AG20443 (cell line): ENCODE measurements around the gene CA4.

Experiments used
- DNase-seq: peaks from one replicate; pipeline ENCODE4 v3.0.0; 2012; ENCODE audit warnings: low spot score, mixed read lengths

Gene CA4

GRCh38 chr17:60155427-60155814 is 5.6 kb downstream of the CA4 start:
- no peak for DNase-seq

DNA sequence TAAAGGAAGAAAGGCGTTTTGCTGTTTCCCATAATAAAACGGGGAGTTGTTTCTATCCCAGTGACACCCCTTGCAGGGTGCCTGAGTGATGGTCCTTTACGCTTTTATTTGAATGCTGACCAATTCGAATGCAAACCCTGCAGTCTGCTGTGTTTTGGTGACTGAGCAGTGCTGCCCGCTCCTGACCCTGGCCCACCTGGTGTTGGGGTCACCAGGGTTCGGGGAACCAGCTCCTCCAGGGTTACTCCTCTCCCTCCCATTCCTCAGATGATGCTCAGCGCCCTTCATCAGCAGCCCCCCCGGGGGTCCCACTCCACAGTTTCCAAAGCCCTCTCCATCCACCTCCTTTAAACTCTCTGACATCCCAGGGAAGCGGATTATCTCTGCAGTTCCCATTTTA is 6.0 kb downstream of the CA4 start:
- no peak for DNase-seq

- DNase-seq, result no peak
Observed at GRCh38 chr17:60156746-60157145, 7.0 kb downstream of the CA4 start.

DNA sequence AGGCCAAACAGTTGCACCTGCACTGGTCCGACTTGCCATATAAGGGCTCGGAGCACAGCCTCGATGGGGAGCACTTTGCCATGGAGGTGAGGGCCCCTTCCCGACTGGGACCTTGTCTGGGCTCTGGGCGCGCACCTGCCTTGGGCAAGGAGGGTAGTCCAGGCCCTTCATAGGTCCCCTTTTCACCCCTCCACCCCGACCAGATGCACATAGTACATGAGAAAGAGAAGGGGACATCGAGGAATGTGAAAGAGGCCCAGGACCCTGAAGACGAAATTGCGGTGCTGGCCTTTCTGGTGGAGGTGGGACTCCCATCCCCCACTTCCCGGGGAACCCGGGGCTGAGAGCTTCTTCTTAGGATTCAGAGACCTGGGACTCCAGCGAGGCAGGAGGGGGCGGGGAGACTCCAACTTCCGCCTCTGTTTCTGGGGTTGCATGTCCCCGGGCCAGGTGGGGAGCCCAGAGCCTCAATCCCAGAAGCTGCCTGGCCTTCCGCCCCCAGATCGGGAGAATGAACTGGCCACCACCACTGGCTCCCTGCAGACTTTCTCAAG is 7.8 kb downstream of the CA4 start:
- no peak for DNase-seq

DNA sequence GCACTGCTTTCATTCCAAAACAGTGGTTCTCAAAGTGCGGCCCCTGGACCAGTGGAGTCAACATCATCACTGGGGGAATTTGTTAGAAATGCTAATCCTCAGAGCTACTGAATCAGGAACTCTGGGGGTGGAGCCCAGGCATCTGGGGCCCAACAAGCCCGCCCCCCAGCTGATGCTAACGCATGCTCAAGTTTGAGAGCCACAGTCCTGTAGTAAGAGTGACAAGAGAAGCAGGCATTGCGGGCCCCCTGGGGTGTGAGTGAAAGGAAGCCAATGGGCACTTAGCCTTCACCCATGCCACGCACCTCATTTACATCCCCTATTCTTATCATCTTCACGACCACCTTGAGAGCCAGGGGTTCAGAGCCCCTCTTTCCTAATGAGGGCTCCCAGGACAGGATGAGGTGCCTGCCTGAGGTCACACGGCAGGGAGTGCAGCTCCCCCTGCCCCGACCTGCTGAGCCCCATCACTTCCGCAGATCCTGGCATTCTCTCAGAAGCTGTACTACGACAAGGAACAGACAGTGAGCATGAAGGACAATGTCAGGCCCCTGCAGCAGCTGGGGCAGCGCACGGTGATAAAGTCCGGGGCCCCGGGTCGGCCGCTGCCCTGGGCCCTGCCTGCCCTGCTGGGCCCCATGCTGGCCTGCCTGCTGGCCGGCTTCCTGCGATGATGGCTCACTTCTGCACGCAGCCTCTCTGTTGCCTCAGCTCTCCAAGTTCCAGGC is 9.1 kb downstream of the CA4 start:
- DNase-seq, result peak; percentile 77

- no peak for DNase-seq
Observed at GRCh38 chr17:60159479-60159866, 9.7 kb downstream of the CA4 start.

DNA sequence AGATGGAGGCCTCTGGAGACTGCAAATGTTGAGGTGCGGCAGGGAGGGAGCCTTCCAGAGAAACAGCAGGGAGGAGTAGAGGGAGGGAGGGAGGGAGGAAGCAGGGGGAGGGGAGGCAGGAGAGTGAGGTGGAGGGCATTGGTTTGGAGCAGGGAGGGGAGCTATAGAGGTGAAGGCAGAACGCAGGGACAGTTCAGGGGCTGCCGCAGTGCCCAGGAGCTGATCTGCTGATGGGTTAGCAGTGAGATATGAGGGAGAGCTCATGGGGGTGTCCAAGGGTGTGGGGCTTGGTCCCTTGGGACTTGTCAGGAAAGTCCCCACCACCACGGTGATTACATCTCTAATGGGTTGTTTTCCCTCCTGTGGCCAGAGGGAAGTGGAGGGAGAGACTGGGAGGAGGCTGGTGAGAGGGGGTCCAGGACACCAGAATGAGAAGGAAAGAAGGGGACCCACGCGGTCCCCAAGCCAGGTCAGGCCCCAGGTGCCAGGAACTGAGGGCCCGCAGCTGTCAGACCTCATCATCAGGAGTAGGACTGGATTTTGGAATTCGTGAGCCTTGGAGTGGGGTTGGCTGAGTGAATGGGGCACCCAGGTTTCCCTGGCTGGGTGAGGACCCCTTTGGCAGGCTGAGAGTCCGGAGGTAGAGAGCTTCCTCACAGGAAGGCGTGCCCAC is 11.2 kb downstream of the CA4 start:
- DNase-seq, result no peak

DNA sequence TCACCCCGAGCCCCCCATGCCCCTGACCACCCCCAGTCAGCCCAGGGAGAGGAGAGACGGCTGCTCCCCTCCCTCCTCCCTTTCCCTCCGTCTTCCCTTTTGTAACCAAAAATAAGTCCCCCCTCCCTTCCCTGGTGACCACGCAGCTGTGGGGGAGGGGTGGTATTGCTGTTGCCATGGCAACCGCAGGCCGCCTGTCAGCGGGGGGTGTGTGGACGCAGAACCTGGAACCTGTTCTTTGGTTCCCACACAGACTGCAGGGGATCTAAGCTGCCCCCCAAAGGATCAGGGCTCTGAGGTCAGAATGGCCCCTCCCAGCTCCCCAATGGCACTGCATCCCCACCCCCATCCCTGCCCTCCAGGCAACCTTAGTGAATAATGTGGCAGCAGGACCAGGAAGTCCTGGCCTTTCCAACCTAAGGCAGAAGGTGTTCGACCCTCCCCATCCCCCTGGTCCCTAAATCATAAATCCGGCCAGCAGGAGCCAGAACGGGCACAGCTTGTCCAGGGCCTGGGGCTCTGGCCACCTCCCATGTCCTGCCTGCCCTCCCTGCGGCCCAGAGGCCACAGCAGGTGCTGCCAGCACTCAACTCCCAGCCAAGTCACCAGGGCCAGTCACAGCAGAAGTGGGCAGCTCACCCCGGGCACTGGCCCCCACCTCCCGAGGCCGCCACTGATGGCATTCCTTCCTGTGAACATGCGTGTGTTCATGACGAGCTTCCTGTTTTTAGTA is 12.0 kb downstream of the CA4 start:
- peak; percentile 20 for DNase-seq

GRCh38 chr17:60163108-60163784 is 13.5 kb downstream of the CA4 start:
- DNase-seq, result peak; percentile 13

- no peak for DNase-seq
Observed at GRCh38 chr17:60164164-60164563, 14.4 kb downstream of the CA4 start.

- DNase-seq, result no peak
Observed at GRCh38 chr17:60164697-60165096, 14.9 kb downstream of the CA4 start.

DNA sequence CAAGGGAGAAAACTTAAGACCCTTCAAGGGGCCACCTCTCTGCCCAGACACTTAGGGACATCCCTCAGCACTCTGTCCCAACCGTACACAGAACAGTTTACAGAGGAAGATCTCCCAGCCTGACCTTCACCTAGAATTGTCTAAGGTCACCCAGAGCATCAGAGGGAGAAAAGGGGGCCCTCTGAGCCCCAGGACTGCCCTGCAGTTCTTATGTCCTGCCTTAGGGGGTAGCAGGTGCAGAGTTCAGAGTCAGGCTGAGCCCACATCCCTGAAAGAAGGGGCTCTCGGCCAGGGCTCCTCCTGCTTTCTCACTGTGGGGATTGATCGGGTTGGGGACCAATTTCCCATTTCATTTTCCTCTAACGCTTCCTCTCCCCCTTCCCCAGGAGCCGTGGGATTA is 15.4 kb downstream of the CA4 start:
- no peak for DNase-seq

DNA sequence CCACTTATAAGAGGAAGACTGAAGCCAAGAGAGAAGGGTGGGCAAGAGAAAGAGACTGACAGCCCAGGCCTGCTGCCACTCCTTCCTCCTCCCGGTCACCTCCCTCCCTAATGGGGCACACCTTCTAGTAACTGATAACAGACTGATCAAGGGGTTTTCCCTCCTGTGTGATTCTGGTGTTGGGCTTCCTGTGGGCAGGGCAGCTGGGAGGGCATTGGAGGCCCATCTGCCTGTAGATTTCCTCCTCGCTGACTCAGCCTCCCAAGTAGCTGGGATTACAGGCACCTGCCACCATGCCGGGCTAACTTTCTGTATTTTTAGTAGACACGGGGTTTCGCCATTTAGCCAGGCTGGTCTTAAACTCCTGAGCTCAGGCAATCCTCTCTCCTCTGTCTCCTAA is 16.2 kb downstream of the CA4 start:
- no peak for DNase-seq

- no peak for DNase-seq
Observed at GRCh38 chr17:60167065-60167741, 17.4 kb downstream of the CA4 start.

DNA sequence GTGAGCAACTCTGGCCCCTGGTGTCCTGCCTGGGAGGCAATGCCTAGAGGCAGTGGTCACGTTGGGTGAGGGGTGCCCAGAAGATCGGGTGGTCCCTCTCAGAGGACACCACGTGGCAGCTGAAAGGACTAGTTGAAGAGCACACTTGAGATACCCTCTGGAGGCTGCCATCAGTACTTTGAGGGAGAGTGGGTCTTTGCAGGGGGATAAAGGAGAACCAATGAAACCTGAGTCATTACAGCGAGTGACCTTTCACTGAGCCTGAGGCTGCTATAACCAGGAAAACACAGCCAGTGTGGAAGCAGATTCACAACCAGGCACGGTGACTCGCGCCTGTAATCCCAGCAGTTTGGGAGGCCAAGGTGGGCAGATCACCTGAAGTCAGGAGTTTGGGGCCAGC is 18.9 kb downstream of the CA4 start:
- DNase-seq, result no peak

DNA sequence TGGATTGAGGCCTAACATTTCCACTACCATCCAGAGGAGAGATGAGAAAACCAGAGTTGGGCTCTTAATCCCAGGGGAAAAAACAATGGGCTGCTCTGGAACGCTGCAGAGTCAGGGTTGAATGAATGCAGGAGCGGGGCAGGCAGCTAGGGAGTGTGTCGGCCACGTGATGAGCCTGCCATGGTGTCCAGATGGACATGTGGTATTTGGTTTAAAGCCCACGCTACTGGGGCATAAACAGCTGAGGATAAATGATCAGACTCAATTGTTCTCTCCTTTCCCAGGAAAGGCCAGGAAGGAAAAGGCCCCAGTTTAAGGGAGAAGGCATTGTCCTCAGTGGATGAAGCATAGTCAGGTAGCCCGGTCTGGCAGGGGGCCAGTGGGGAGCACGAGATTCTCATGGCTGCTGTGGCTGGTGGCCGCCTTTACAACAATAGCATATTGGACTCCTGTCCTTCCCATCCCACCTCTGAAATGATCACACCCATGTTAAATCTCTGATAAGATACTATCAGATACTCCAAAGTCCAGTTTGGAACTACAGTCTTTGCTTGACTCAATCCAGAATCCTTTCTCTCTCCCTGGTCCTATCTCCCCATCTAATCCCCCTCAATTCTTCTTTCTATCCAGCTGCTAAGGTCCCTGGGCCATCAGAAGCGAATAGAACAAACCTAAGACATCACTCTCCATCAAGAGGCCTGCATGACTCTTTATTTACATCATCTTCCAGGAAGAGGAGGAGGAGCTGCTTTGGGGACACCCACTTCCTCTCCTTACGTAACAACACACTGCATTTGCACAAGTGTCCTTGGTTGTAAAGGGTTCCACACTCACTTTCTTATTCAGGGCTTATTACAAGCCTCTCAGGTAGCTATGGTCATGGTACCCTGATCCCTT is 20.4 kb downstream of the CA4 start:
- DNase-seq, result peak; percentile 43

- DNase-seq, result peak; percentile 22
Observed at GRCh38 chr17:60170835-60171752, 21.3 kb downstream of the CA4 start.

- DNase-seq, result no peak
Observed at GRCh38 chr17:60171753-60172079, 21.9 kb downstream of the CA4 start.

GRCh38 chr17:60173304-60173819 is 23.6 kb downstream of the CA4 start:
- peak; percentile 41 for DNase-seq

- no peak for DNase-seq
Observed at GRCh38 chr17:60174035-60174434, 24.3 kb downstream of the CA4 start.
